GM10266 (cell line): ENCODE results near the gene TAS2R60.

Source experiments
- DNase-seq: peaks from one replicate; pipeline ENCODE4 v3.0.0; 2012; ENCODE audit errors: extremely low spot score
- TF ChIP-seq, protein P1 (sequence below): IDR thresholded peaks from 2 replicates; pipeline ENCODE4 v1.5.1; 2012; ENCODE audit warnings: mild to moderate bottlenecking, low read depth; ENCODE audit not compliant: control insufficient read depth, insufficient read depth; ENCODE audit errors: missing control alignments

Gene TAS2R60

DNA sequence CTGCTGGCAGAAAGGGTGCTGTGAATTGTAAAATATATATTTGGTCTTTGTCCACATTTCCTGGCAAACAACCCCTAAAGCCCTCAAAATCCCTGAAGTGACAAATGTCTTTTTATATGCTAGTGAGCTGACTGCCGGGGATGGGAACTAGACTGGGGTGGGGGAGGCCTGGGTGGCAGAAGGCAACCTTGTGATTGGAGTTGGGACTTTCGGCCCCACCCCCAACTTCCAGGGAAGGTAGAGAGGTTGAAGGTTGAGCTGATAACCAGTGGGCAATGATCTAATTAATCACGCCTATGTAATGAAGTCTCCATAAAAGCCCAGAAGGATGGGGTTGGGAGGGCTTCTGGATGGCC lies 37.3 kb upstream of the TAS2R60 start:
- no peak for DNase-seq
- TF ChIP-seq, protein P1, sequence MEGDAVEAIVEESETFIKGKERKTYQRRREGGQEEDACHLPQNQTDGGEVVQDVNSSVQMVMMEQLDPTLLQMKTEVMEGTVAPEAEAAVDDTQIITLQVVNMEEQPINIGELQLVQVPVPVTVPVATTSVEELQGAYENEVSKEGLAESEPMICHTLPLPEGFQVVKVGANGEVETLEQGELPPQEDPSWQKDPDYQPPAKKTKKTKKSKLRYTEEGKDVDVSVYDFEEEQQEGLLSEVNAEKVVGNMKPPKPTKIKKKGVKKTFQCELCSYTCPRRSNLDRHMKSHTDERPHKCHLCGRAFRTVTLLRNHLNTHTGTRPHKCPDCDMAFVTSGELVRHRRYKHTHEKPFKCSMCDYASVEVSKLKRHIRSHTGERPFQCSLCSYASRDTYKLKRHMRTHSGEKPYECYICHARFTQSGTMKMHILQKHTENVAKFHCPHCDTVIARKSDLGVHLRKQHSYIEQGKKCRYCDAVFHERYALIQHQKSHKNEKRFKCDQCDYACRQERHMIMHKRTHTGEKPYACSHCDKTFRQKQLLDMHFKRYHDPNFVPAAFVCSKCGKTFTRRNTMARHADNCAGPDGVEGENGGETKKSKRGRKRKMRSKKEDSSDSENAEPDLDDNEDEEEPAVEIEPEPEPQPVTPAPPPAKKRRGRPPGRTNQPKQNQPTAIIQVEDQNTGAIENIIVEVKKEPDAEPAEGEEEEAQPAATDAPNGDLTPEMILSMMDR, result no peak

DNA sequence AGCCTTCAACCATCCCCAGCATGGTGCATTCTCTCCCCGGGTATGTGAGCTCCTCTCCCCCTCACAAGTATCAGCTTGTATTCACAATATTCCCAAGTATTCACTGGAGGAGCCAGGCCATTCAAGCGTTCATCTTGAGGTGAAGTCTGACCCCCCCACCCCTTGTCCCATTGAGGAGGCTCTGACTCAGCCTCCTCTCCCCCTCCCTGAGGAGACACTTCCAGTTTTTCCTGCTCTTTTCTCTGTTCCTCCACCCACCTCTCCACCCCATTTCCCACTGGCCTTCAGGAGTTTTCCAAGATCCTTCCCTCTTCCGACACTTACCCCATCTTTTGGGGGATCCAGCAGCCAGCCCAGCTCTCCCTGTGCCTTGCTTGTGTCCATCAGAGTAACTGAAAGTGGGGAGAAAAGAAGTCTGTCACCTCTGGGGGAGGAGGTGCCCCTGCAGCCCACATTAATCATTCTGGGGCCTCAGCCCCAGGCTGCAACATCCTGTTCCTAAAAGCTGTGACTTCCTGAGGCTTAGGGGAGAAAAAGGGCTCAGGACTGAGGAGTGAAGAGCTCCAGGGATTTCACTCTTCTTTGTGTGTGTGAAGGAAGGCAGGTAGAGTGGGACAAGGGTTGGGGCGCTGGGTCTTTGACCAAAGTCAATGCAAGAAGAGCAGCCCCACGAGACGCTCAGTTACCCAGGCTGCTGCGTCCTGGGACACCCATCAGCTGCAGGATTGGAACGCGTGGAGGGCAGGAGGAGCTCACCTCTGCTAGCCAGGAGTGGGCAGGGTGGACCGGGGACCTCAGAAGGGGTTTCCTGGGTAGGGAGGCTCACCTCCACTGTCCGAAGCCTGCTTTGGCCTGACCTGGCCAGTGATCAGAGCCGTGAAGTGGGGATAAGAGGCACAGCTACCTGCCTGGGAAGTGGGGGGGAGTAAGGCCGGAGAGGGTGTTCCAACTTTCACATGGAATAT lies 35.7 kb upstream of the TAS2R60 start:
- no peak for DNase-seq
- TF ChIP-seq, protein P1, result no peak

DNA sequence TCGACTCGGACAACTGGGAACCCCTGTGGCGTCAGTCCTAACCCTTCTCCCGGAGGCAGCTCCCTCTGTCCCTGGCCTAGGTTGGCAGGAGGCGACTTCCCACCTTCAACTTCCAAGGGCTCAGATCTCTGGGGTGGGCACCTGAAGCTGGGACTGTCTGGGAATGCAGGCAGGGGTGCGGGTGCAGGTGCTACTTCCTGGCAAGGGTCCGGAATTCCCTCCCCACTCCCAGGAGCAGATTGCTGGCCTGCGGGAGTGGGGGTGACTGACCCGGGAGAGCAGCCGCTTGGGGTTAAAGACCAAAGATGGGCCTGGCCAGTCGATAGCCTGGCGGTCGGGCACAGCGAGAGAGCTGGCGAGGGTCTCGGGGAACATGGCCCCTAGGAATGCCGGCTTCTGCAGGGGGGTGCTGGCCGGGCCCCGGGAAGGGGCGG lies 35.0 kb upstream of the TAS2R60 start:
- TF ChIP-seq, protein P1, result no peak
- DNase-seq, result no peak

DNA sequence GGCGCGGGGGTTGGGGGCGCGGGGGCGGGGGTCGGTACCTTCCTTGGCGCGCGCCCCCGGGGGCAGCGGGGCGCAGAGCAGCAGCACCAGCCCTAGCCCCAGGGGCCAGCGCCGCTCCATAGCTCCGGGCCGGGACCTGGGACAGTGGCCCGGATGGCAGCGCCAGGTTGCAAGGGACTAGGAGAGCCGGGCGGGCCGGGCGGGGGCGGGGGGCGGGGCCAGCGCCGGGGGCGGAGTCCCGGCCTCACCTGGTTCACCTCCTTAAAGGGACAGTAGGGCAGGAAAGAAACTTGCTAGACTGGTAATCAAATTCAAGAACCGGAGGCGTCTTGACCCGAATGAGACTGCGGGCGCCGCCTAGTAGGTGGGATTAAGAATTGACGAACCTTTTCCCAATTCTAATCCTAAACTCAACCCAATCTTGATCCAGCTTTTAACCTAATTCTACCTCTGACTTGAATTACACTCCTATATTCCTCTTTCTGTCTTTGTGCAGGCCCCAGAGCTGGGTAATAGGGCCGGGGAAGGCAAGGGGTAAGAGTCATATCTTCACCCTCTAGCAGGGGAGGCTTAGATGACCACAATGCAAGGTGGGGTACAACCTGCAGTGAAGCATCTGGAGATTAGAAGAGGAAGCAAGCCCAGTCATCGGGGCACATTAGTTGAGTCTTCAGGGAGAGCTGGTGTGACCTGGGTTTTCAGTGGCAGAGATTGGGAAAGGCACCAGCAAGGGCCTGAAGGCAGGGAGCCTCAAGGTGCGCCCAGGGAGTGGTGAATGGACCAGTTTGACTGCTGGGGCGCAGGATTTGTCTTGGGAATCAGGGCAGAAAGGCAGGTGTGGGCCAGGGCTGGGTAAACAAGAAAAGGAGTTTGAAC lies 34.3 kb upstream of the TAS2R60 start, which contains the start of gene EPHA1:
Gene EPHA1 (minus strand): TSS at position 171 of the 876 bp plus-strand sequence. CDS start 51 bp downstream, at position 120.
- TF ChIP-seq, protein P1, result no peak
- DNase-seq, result peak; percentile 65

DNA sequence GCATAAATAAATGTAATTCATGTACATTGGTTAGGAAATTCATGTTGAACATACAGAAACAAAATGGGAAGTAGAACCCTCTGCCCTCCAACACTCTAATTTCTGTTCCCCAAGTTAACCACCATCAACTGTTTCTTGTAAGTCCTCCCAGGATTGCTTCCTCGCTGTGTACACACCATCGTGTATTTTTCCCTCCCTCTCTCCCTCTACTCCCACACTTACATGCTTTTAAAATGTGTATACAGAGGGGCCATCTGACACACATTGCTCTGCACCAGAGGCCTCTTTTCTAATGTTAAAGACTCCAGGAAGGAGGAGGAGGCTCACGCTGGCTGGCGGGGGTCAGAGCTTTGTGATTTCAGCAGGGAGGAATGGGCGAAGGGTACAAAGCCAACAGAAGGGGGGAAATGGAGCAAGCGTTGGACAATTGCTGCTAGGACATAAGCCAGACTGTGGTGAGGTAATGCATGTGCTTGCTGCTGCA lies 32.7 kb upstream of the TAS2R60 start:
- TF ChIP-seq, protein P1, result no peak
- DNase-seq, result no peak

DNA sequence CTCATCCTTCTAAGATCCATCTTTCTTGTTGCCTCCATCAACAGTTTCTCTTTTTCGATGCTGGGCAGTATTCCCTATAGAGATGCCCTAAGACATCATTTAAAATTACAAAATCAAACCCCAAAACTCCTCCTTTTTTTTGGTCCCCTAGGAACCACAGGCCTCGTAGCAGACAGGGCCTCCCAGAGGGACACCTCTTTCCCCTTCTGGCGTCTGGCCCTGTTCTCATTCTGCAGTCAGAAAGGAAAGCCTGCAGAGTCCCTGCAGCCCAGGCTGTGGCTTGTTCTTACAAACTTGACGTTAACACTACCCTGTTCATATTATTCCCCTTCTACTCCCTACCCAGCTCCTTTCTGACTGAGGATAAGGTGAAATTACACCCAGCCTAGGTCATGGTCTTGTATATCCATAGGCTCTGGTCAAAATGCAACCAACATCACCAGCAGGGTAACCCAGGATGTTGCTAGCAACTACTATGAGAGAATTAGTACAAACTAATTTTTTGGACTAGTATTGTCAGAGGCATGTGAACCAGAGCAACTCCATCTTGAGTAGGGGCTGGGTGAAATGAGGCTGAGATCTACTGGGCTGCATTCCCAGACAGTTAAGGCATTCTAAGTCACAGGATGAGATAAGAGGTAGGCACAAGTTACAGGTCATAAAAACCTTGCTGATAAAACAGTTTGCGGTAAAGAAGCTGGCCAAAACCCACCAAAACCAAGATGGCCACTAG lies 31.1 kb upstream of the TAS2R60 start:
- TF ChIP-seq, protein P1, result no peak
- no peak for DNase-seq
